SK-N-MC (cell line): ENCODE data around the gene INMT.

Source experiments
- EZH2 ChIP-seq: fragments of 200-600 bp; sonication (generic); IDR thresholded peaks from one replicate; pipeline ENCODE4 v1.6.1; 2017; ENCODE audit warnings: antibody characterized with exemption
- POLR2AphosphoS5 ChIP-seq: IDR thresholded peaks from 2 replicates; pipeline ENCODE4 v1.6.1; 2012; ENCODE audit warnings: mild to moderate bottlenecking, low read depth, low read length, borderline replicate concordance

- TF ChIP-seq EZH2 (no peak), POLR2AphosphoS5 (no peak)
These were observed 36.9 kb downstream of the INMT start for GRCh38 chr7:30788640-30789333.
